ENCODE data around the gene SELENOF. TPM values are rescaled to one million over a fixed set of nuclear protein-coding genes. Genes with fewer than 3 reads are reported as not detected.
A peak's percentile ranks its signal among the peaks of the same experiment; 100 is the strongest.

Gene SELENOF
- total RNA-seq, result 75.7 TPM
- long read RNA-seq, transcript SELENOF-201 (5 exons, 1,781 nt), result major isoform, 14 of 16 reads
- long read RNA-seq, partial matches to known transcripts, result 1 of 16 reads
- long read RNA-seq, other reads (novel, unspliced or antisense), result 1 of 16 reads

- intact Hi-C loops (cut with DNase I), result no loop called here
- ATAC-seq (peak; percentile 98), DNase-seq (ENCODE audit: missing footprints) (peak; percentile 99)
Observed at GRCh38 chr1:86913896-86914600, at the start of gene SELENOF. SELENOF (minus strand) TSS chr1:86914126; CDS start chr1:86914111, 15 bp downstream.

GRCh38 chr1:86960548-86960947 lies 46.6 kb upstream of the SELENOF start:
- intact Hi-C loops (cut with DNase I), result no loop called here
- no peak for DNase-seq (ENCODE audit: missing footprints)

GRCh38 chr1:86957221-86957620 lies 43.3 kb upstream of the SELENOF start:
- intact Hi-C loops (cut with DNase I), result no loop called here

More at GRCh38 chr1:86960548-86960947, 46.6 kb upstream of the SELENOF start:
- no peak for ATAC-seq

GRCh38 chr1:86956221-86956620 lies 42.3 kb upstream of the SELENOF start:
- intact Hi-C loops (cut with DNase I), result no loop called here
- ATAC-seq (no peak), DNase-seq (ENCODE audit: missing footprints) (no peak)

More at GRCh38 chr1:86957221-86957620, 43.3 kb upstream of the SELENOF start:
- ATAC-seq (no peak), DNase-seq (ENCODE audit: missing footprints) (no peak)

- ATAC-seq, result no peak
- DNase-seq (ENCODE audit: missing footprints), result no peak
- intact Hi-C loops (cut with DNase I), result no loop called here
Observed at GRCh38 chr1:86955678-86956077, 41.8 kb upstream of the SELENOF start.

- DNase-seq (ENCODE audit: missing footprints), result no peak
- ATAC-seq, result no peak
- intact Hi-C loops (cut with DNase I), result no loop called here
Observed at GRCh38 chr1:86953167-86953566, 39.2 kb upstream of the SELENOF start.

- DNase-seq (ENCODE audit: missing footprints), result no peak
- ATAC-seq, result no peak
- intact Hi-C loops (cut with DNase I), result no loop called here
Observed at GRCh38 chr1:86951430-86951829, 37.5 kb upstream of the SELENOF start.

GRCh38 chr1:86950712-86951419 lies 36.9 kb upstream of the SELENOF start:
- DNase-seq (ENCODE audit: missing footprints), result no peak
- ATAC-seq, result no peak
- intact Hi-C loops (cut with DNase I), result no loop called here

GRCh38 chr1:86948212-86948611 lies 34.3 kb upstream of the SELENOF start:
- intact Hi-C loops (cut with DNase I), result no loop called here
- no peak for DNase-seq (ENCODE audit: missing footprints)
- ATAC-seq, result peak; percentile 87

GRCh38 chr1:86942743-86943142 lies 28.8 kb upstream of the SELENOF start:
- intact Hi-C loops (cut with DNase I), result no loop called here
- ATAC-seq, result no peak
- no peak for DNase-seq (ENCODE audit: missing footprints)

- intact Hi-C loops (cut with DNase I), result no loop called here
- ATAC-seq (no peak), DNase-seq (ENCODE audit: missing footprints) (no peak)
Observed at GRCh38 chr1:86942042-86942441, 28.1 kb upstream of the SELENOF start.

- DNase-seq (ENCODE audit: missing footprints) (no peak), ATAC-seq (no peak)
- intact Hi-C loops (cut with DNase I), result no loop called here
Observed at GRCh38 chr1:86940599-86940998, 26.7 kb upstream of the SELENOF start.

- intact Hi-C loops (cut with DNase I), result no loop called here
- ATAC-seq (no peak), DNase-seq (ENCODE audit: missing footprints) (no peak)
Observed at GRCh38 chr1:86939406-86939805, 25.5 kb upstream of the SELENOF start.

- no peak for DNase-seq (ENCODE audit: missing footprints)
- intact Hi-C loops (cut with DNase I), result no loop called here
- no peak for ATAC-seq
Observed at GRCh38 chr1:86938855-86939254, 24.9 kb upstream of the SELENOF start.

GRCh38 chr1:86938450-86938849 lies 24.5 kb upstream of the SELENOF start:
- no peak for DNase-seq (ENCODE audit: missing footprints)
- no peak for ATAC-seq
- intact Hi-C loops (cut with DNase I), result no loop called here

- no peak for DNase-seq (ENCODE audit: missing footprints)
- peak; percentile 50 for ATAC-seq
- intact Hi-C loops (cut with DNase I), result no loop called here
Observed at GRCh38 chr1:86933562-86934377, 19.8 kb upstream of the SELENOF start.

GRCh38 chr1:86933051-86933450 lies 19.1 kb upstream of the SELENOF start:
- ATAC-seq (no peak), DNase-seq (ENCODE audit: missing footprints) (no peak)
- intact Hi-C loops (cut with DNase I), result no loop called here

- ATAC-seq (no peak), DNase-seq (ENCODE audit: missing footprints) (no peak)
- intact Hi-C loops (cut with DNase I), result no loop called here
Observed at GRCh38 chr1:86928819-86929218, 14.9 kb upstream of the SELENOF start.

GRCh38 chr1:86926883-86927282 lies 13.0 kb upstream of the SELENOF start:
- intact Hi-C loops (cut with DNase I), result no loop called here
- DNase-seq (ENCODE audit: missing footprints) (no peak), ATAC-seq (no peak)
